IPS-NIHi7 (cell line): ENCODE results near the gene CDH13.

ENCODE experiments used
- DNase-seq: peaks from one replicate; pipeline ENCODE4 v3.0.0; 2012; ENCODE audit warnings: mixed read lengths; ENCODE audit errors: extremely low spot score

Gene CDH13

GRCh38 chr16:82996814-82997213, 370.0 kb downstream of the CDH13 start:
- DNase-seq: no peak

- DNase-seq: no peak
These were observed 372.9 kb downstream of the CDH13 start for GRCh38 chr16:82999711-83000110.

DNA sequence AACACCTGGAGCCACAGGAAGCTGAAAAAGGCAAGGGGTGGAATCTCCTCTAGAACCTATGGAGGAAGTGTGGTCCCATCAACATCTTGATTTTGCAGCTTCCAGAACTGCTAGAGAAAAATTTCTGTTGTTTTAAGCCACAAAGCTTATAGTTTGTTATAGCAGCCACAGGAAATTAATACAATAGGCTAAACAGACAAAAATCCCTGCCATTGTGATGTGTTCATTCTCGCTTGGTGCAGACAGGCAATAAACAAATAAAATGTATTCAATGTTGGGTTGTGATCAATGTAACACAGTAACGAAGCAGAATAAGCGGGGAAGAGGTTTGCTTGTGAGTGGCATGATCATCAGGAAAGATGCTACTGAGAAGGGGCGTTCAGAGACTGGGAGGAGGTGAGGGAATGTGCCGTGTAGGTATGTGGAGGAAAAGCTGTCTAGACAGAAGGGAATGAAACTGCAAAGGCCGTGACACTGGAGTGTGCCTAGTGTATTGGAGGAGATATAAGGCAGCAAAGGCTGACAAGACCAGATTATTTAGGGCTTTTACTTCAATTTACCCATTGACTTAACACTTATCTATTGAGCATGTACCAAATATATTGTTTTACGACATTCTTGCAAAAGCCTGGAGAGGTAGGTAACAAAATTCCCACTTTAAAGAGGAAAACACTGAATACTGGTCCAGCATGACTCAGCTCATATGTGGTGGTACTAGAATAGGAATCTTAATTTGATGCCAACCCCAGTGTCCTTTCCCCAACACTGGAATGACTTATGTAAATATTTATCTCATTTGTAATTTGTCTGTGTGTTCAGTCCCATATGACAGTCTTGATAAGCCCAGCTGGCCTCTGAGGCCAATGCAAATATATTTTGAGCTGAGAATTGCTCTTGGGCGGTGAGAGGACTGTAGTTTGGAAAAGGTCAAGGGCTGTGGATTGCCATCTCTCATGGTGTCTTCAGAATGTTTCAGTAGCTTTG, 375.9 kb downstream of the CDH13 start:
- no peak for DNase-seq

DNA sequence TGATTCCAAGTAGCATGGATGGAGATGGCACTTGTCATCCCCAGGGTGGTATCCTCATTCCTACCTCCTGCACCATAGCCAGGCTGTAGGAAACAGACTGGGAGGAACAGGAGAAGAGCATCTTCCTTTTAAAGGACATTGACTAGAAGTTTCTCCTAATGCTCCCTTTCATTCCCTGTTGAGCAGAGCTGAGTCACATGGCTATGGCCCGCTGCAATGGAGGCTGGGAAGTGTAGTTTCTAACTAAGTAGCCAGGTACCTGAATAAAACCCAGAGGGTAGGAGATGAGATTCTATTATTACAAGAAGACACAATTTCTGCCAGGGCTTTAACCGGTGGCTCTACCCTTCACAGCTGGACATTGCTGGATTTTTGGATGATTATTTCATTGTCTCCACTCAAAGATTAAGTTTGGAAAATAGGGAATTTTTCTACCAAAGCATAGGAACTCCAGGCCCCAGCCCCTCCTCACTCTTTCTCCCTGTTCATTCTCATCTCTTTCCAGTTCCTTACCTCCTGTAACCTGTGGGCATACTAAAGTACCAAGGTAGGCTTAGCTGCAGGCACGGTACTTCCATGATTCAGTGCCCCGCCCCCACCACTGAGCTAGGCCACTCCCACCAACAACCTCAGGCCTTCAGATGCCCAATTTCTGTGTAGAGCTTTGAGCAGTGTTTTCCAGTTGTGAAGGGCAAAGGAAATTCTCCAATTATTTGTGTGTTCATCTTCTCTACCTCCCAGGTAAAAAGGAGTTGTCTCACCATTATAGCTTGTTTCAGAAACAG, 378.3 kb downstream of the CDH13 start:
- DNase-seq: peak; percentile 48

- DNase-seq: no peak
These were observed 378.9 kb downstream of the CDH13 start for GRCh38 chr16:83005653-83006160.

DNA sequence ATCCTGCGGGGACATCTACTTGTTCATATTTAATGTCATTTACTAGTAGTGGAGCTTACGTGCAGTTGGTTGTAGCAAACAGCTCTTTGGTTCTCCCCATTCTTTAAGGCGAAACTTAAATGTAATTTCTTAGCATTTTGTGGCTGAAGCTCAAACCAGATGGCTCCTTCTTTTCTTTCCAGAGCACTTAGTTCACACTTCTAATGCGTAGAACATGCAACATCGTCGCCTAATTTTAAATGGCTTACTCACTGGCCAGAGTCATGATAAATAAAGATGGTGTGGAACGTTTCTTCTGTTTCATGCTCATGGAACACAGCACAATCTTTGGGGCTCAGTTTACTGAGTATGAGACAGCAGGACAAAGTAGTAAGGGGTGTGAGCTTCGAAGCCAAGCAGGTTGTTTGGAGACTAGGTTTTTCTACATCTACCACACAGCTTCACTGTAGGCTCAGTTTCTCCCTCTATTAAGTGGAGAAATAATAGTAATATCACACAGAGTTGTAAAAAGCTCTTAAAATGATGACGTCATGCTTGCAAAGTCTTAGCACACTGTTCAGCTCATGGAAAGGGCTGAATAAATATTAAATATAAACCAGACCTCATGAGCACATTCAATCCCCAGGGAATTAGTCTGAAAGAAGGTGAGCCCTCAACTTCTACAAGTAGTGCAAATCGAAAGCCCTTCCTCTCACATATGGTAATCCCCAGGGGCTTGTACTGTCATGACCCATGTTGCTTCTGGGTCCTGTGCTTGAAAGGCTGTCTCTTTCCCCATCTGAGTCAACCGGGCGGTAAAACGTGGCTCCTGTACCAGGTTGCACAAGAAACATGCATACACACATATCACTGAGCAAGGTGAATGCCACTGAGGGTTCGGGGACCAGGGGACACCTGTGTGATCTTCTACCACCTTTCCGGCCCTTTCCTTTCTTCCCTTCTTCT, 384.3 kb downstream of the CDH13 start:
- DNase-seq: no peak

DNA sequence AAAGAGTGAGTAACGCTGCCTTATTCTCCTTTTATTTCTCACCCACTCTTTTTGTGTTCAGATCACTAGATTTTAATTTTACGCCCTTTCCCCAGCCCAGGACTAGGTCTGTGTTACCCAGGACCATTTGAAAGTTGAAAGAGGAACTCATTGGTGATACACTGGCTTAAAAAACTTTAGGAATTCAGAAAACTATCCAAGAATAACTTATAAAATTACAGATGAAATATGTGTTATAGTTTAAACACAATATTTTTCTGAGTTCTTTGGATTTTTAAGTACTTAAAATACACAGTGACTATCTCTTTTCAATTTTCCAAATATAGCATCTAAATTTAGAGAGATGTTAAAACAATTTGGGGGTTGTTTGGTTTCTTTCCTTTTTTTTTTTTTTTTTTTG, 385.2 kb downstream of the CDH13 start:
- DNase-seq: no peak

GRCh38 chr16:83013071-83013470, 386.3 kb downstream of the CDH13 start:
- DNase-seq: no peak

DNA sequence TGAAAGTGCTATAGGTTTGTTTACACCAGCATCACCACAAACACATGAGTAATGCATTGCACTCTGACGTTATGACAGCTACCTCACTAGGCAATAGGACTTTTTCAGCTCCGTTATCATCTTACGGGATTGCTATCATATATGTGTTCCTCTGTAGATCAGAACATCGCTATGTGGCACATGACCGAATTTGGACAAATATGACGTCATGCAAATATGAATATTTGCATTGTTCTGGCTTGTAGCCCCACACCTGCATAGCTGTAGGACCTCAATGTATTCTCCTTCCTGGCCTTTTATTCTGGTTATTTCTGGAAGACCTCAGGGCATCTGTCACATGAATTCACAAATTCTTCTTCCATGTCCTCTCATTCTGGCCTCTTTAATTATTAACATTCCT, 393.2 kb downstream of the CDH13 start:
- DNase-seq: no peak

DNA sequence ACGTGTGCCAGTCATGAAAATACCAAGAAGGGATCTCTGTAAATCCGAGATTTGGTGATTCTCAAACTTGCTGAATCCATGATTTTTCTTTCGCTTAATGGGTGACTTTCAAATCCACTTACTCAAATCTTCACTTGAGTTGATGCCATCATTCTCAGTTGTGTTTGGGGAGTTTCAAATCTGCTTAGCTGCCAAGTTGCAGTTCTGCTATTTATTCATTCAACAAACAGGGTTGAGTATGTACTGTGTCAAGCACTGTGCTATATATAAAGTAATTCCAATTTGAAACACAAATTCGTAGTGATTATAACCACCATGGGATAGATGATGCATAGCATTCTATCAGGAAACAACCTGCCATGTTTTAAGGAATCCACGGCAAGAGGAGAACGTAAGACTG, 394.3 kb downstream of the CDH13 start:
- DNase-seq: no peak

DNA sequence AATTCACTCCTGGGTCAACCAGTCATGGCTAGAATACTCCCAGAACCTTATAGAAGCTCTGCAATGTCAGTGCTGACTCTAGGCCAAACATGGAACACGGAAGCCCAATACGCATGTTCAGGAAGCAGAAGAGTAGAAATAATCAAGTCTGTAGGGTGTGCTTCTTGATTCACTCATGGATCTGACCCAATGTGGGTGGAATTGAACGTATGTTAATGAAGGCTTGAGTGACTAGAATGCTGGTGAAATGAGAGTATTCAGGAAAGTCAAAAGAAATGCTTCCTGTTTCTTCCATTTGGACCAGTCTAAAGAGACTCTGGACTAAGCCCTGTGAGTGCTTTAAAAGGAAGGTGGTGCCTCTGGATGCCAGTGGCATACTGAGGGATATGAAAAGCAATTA, 395.0 kb downstream of the CDH13 start:
- DNase-seq: no peak

DNA sequence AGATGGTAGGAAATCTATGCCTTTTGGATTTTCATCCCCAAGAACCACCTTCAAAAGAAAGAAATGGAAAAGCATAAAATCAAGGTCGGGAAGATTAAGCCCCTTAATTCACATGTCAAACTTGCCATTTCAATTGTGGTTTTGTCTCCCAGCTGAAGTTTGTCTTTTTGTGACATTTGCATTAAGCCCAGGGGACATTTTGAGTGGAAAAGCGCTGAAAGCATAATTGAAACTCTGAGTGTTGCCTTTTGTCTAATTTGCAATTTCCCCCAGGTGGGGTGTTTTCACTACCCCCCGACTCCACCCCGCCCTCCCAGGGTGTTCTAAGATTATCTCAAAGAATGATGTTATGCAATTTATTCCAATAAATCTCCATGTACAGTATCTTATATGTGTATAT, 396.2 kb downstream of the CDH13 start:
- no peak for DNase-seq

- DNase-seq: no peak
These were observed 396.9 kb downstream of the CDH13 start for GRCh38 chr16:83023640-83024039.

GRCh38 chr16:83027973-83028372, 401.2 kb downstream of the CDH13 start:
- DNase-seq: no peak

DNA sequence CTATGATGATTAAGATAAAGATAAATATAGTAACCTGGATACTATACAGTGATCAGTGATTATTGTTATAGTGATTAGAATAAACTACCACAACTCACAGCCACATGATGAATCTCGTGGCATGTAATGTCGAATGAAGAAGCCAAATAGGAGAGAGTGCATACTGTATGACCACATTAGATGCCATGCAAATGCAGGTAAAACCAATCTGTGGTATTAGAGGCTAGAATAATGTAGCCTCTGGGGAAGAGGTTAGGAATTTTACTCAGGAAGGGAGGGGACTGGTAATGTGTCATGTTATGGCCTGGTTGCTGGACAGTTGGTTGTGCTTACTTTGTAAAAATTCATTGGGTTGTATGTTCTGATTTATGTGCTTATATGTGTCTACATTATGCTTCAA, 402.7 kb downstream of the CDH13 start:
- DNase-seq: no peak

- no peak for DNase-seq
These were observed 404.8 kb downstream of the CDH13 start for GRCh38 chr16:83031524-83031923.

DNA sequence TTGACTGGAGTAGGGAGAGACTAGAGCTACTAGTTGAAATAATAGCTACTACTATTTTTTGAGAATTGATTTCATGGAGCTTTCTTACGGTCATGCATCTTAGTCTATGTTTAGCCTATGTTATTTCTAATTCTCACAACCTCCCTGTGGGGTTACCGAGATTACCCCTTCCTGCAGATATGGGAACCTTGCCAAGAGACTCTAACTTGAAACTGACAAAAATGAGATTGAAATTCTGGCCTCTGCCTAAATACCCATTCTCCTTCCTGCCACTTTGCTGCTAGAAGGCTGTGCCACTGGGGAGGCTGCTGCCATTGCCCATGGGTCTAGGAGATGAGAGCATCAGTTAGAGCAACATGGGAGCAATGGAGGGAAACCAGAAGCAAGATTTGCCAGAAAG, 410.3 kb downstream of the CDH13 start:
- DNase-seq: no peak

- no peak for DNase-seq
These were observed 411.1 kb downstream of the CDH13 start for GRCh38 chr16:83037884-83038283.

GRCh38 chr16:83040174-83040573, 413.4 kb downstream of the CDH13 start:
- no peak for DNase-seq

DNA sequence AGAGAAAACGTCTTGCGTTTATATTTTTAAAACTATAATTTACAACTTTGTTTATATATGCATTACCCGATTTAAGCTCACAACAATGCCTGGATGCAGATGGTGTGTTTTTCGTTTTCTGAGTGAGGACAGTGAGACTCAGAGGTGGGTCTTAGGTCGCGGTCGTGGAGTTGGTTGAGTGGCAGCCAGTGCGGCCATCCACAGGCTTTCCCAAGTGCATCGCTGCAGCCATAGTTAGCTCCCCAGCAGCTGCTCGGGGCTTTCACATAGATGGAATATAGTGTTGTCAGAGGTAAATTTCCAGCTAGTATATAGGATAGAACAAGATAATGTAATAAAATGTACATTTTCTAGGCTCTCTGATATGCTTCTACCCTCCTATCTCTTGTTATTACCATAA, 417.8 kb downstream of the CDH13 start:
- DNase-seq: no peak

- DNase-seq: no peak
These were observed 419.0 kb downstream of the CDH13 start for GRCh38 chr16:83045790-83046189.

DNA sequence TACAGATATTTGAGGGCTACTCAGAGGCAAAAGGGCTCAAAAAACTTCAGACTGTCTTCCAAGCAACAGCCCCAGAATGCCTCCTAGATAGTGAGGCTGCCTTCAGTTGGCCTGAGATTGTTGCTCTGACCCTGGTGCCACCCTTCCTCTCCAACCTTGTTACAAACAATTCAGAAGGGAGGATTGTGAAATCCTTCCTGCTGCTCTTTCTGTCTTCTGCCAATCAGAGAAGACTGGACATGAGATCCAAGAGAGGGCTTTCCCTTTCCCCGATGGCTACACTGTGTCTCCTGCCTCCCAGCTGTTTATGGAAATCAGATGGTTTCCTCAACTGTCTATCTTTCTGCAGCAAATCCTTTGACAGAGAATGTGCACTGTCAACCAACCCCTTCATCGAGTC, 419.9 kb downstream of the CDH13 start:
- DNase-seq: no peak
